AG09319 (cell line): ENCODE measurements around the gene GPR162.

ENCODE experiments used
- DNase-seq: peaks from one replicate; pipeline ENCODE4 v3.0.0-alpha.2; 2010; ENCODE audit warnings: low read depth; ENCODE audit errors: extremely low read depth
- TF ChIP-seq, protein P1 (sequence below): IDR thresholded peaks from 2 replicates; pipeline ENCODE4 v1.5.1; 2011; ENCODE audit warnings: low read depth, mild to moderate bottlenecking, inconsistent platforms, low read length, moderate library complexity

GPR162 gene

DNA sequence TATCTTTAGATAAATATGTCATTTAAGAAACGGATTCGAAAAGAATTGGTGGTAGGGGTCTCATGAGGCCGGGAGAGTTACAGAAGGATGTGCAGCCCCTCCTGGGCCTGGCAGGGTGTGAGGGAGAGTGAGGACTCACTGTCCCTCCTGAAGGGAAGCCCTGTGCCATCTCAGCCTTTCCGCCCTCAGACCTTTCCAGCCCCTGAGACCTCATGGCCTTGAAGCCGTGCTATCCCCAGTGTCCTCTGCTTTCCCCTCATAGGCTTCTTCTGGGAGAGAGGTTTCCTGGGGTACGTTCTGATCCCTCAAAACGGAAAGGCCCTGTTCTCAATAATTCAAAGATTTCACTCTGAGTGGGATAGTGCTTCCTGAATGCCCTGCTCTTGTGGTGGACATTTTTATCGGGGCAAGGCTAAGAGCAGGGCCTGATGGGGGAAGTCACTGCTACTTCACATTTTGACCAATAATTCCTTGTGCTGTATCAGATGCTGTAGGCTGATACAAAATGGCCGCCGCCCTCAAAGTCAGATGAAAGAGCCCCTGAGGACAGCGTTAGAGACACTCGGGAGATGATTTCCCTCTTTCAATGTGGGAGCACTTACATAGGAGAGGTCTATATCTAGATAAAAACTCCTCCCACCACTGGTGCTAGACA, 31.0 kb upstream of the GPR162 start:
- no peak for DNase-seq

GRCh38 chr12:6791931-6792520, 29.6 kb upstream of the GPR162 start:
- DNase-seq, result no peak
- TF ChIP-seq, protein P1, sequence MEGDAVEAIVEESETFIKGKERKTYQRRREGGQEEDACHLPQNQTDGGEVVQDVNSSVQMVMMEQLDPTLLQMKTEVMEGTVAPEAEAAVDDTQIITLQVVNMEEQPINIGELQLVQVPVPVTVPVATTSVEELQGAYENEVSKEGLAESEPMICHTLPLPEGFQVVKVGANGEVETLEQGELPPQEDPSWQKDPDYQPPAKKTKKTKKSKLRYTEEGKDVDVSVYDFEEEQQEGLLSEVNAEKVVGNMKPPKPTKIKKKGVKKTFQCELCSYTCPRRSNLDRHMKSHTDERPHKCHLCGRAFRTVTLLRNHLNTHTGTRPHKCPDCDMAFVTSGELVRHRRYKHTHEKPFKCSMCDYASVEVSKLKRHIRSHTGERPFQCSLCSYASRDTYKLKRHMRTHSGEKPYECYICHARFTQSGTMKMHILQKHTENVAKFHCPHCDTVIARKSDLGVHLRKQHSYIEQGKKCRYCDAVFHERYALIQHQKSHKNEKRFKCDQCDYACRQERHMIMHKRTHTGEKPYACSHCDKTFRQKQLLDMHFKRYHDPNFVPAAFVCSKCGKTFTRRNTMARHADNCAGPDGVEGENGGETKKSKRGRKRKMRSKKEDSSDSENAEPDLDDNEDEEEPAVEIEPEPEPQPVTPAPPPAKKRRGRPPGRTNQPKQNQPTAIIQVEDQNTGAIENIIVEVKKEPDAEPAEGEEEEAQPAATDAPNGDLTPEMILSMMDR, result no peak

More for the DNA sequence above, 31.0 kb upstream of the GPR162 start:
- TF ChIP-seq, protein P1, result no peak

DNA sequence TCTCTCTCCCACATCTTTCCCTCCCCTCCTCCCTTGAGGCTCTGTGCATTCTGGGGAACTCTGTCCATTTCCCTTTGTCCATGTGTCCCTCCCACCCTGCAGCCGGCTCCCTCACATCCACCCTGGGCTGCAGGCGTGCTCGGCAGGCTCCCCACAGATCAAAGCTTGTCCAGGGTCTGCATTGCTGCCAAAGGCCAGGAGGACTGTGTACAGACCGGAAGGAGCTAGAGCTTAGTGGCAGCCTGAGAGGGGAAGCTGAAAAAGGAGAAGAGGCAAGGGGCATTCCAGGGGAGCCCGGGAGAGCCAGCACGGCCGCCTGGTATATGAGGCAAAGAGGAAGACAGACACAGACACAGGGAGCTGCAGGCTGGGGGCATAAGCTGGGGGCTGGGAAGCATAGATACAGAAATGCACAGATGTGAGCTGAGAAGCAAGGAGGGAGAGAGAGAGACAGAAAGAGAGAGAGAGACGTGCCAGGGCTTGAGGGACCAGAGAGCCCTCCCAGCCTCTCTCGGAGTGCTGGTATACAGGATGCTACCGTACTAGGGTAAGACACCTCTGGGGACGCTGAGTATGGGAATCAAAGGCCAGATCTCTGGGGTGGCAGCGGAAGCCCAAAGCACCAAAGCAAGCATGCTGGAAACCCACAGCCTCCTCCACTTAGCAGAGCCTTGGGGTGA, 29.0 kb upstream of the GPR162 start:
- DNase-seq, result no peak
- TF ChIP-seq, protein P1, result no peak

GRCh38 chr12:6795088-6795487, 26.5 kb upstream of the GPR162 start:
- TF ChIP-seq, protein P1, result no peak
- no peak for DNase-seq

- TF ChIP-seq, protein P1, result no peak
- no peak for DNase-seq
Measured at GRCh38 chr12:6796576-6796975, 25.0 kb upstream of the GPR162 start.

GRCh38 chr12:6799147-6799546, 22.5 kb upstream of the GPR162 start:
- TF ChIP-seq, protein P1, result no peak
- no peak for DNase-seq

DNA sequence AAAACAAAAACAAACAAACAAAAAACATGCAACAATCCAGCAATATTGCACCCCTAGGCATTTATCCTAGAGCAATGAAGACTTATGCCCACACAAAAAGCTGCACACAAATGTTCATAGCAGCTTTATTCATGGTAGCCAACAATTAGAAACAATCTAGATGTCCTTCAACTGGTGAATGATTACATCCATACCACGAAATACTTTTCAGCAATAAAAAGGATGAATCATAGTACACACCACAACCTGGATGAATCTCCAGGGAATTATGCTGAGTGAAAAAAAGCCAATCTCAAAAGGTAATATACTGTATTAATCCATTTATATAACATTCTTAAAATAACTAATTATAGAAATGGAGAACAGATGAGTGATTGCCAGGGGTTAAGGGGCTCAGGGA, 14.5 kb upstream of the GPR162 start:
- TF ChIP-seq, protein P1, result no peak
- DNase-seq, result no peak
